HEK293 (cell line): Measurements from ENCODE around the gene NDUFS7.

Source experiments
- PATZ1 ChIP-seq: fragments of 450-650 bp; formaldehyde crosslinking; IDR thresholded peaks from 2 replicates; pipeline ENCODE4 v1.5.1; 2016; ENCODE audit warnings: missing biosample characterization, missing genetic modification characterization
- PBX3 ChIP-seq: sonication (generic); formaldehyde crosslinking; IDR thresholded peaks from 2 replicates; pipeline ENCODE4 v1.8.1; 2022; ENCODE audit warnings: mild to moderate bottlenecking, moderate library complexity, missing genetic modification reagents
- ZFP37 ChIP-seq: fragments of 450-650 bp; formaldehyde crosslinking; IDR thresholded peaks from 2 replicates; pipeline ENCODE4 v1.5.1; 2016; ENCODE audit warnings: missing biosample characterization, missing genetic modification characterization
- ZNF112 ChIP-seq: fragments of 450-650 bp; formaldehyde crosslinking; IDR thresholded peaks from 2 replicates; pipeline ENCODE4 v1.5.0; 2017; ENCODE audit warnings: missing biosample characterization, missing genetic modification characterization
- ZNF133 ChIP-seq: fragments of 450-650 bp; formaldehyde crosslinking; IDR thresholded peaks from 2 replicates; pipeline ENCODE4 v1.5.1; 2016; ENCODE audit warnings: missing biosample characterization, missing genetic modification characterization
- ZNF174 ChIP-seq: fragments of 450-650 bp; formaldehyde crosslinking; IDR thresholded peaks from 2 replicates; pipeline ENCODE4 v1.5.0; 2017; ENCODE audit warnings: missing biosample characterization, mild to moderate bottlenecking, missing genetic modification characterization
- ZNF280C ChIP-seq: fragments of 450-650 bp; formaldehyde crosslinking; IDR thresholded peaks from 2 replicates; pipeline ENCODE4 v1.5.1; 2016; ENCODE audit warnings: missing biosample characterization, missing genetic modification characterization
- ZNF37A ChIP-seq: fragments of 450-650 bp; IDR thresholded peaks from 2 replicates; pipeline ENCODE4 v1.5.1; 2018; ENCODE audit warnings: missing biosample characterization, missing genetic modification characterization
- ZNF404 ChIP-seq: fragments of 450-650 bp; formaldehyde crosslinking; IDR thresholded peaks from 2 replicates; pipeline ENCODE4 v1.5.1; 2017; ENCODE audit warnings: missing biosample characterization, missing genetic modification characterization
- ZNF426 ChIP-seq: fragments of 450-650 bp; formaldehyde crosslinking; IDR thresholded peaks from 2 replicates; pipeline ENCODE4 v1.5.1; 2017; ENCODE audit warnings: missing biosample characterization, missing genetic modification characterization, mild to moderate bottlenecking, inconsistent platforms, moderate library complexity
- ZNF473 ChIP-seq: fragments of 450-650 bp; formaldehyde crosslinking; IDR thresholded peaks from 2 replicates; pipeline ENCODE4 v1.5.1; 2017; ENCODE audit warnings: missing biosample characterization, missing genetic modification characterization
- ZNF501 ChIP-seq: fragments of 450-650 bp; formaldehyde crosslinking; IDR thresholded peaks from 2 replicates; pipeline ENCODE4 v1.5.1; 2016; ENCODE audit warnings: missing biosample characterization, missing genetic modification characterization
- ZSCAN30 ChIP-seq: fragments of 450-650 bp; IDR thresholded peaks from 2 replicates; pipeline ENCODE4 v1.5.1; 2018; ENCODE audit warnings: missing biosample characterization, mild to moderate bottlenecking, missing genetic modification characterization, moderate library complexity
- TF ChIP-seq, protein P1 (sequence below): fragments of 450-650 bp; formaldehyde crosslinking; IDR thresholded peaks from 2 replicates; pipeline ENCODE4 v1.5.1; 2016; ENCODE audit warnings: missing biosample characterization, missing genetic modification characterization
- TF ChIP-seq, protein P2 (sequence below): fragments of 450-650 bp; formaldehyde crosslinking; IDR thresholded peaks from 2 replicates; pipeline ENCODE4 v1.5.1; 2016; ENCODE audit warnings: missing biosample characterization, missing genetic modification characterization
- TF ChIP-seq, protein P3 (sequence below): fragments of 450-650 bp; IDR thresholded peaks from 2 replicates; pipeline ENCODE4 v1.5.1; 2018; ENCODE audit warnings: missing biosample characterization, mild to moderate bottlenecking, missing genetic modification characterization

The NDUFS7 gene

GRCh38 chr19:1361601-1362386 lies 21.9 kb upstream of the NDUFS7 start (continued):
- TF ChIP-seq ZNF426 (tag by site-specific recombination) = no peak
- no peak for TF ChIP-seq ZFP37
- TF ChIP-seq PATZ1 (tag by site-specific recombination) = peak; percentile 53
- TF ChIP-seq, protein P1, sequence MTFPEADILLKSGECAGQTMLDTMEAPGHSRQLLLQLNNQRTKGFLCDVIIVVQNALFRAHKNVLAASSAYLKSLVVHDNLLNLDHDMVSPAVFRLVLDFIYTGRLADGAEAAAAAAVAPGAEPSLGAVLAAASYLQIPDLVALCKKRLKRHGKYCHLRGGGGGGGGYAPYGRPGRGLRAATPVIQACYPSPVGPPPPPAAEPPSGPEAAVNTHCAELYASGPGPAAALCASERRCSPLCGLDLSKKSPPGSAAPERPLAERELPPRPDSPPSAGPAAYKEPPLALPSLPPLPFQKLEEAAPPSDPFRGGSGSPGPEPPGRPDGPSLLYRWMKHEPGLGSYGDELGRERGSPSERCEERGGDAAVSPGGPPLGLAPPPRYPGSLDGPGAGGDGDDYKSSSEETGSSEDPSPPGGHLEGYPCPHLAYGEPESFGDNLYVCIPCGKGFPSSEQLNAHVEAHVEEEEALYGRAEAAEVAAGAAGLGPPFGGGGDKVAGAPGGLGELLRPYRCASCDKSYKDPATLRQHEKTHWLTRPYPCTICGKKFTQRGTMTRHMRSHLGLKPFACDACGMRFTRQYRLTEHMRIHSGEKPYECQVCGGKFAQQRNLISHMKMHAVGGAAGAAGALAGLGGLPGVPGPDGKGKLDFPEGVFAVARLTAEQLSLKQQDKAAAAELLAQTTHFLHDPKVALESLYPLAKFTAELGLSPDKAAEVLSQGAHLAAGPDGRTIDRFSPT (tag by site-specific recombination) = peak; percentile 62; the same call in 1 of the 2 replicates
- no peak for TF ChIP-seq ZNF133
- TF ChIP-seq ZNF280C (tag by site-specific recombination) = no peak
- peak; percentile 78; the same call in 1 of the 2 replicates for TF ChIP-seq ZNF112 (tag by site-specific recombination)
- TF ChIP-seq ZNF174 = no peak
- TF ChIP-seq, protein P2, sequence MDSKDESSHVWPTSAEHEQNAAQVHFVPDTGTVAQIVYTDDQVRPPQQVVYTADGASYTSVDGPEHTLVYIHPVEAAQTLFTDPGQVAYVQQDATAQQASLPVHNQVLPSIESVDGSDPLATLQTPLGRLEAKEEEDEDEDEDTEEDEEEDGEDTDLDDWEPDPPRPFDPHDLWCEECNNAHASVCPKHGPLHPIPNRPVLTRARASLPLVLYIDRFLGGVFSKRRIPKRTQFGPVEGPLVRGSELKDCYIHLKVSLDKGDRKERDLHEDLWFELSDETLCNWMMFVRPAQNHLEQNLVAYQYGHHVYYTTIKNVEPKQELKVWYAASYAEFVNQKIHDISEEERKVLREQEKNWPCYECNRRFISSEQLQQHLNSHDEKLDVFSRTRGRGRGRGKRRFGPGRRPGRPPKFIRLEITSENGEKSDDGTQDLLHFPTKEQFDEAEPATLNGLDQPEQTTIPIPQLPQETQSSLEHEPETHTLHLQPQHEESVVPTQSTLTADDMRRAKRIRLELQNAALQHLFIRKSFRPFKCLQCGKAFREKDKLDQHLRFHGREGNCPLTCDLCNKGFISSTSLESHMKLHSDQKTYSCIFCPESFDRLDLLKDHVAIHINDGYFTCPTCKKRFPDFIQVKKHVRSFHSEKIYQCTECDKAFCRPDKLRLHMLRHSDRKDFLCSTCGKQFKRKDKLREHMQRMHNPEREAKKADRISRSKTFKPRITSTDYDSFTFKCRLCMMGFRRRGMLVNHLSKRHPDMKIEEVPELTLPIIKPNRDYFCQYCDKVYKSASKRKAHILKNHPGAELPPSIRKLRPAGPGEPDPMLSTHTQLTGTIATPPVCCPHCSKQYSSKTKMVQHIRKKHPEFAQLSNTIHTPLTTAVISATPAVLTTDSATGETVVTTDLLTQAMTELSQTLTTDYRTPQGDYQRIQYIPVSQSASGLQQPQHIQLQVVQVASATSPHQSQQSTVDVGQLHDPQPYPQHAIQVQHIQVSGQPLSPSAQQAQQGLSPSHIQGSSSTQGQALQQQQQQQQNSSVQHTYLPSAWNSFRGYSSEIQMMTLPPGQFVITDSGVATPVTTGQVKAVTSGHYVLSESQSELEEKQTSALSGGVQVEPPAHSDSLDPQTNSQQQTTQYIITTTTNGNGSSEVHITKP (tag by site-specific recombination) = 0 out of 2 replicates have a peak, but pooled peaks have one; percentile 13
- TF ChIP-seq, protein P3, sequence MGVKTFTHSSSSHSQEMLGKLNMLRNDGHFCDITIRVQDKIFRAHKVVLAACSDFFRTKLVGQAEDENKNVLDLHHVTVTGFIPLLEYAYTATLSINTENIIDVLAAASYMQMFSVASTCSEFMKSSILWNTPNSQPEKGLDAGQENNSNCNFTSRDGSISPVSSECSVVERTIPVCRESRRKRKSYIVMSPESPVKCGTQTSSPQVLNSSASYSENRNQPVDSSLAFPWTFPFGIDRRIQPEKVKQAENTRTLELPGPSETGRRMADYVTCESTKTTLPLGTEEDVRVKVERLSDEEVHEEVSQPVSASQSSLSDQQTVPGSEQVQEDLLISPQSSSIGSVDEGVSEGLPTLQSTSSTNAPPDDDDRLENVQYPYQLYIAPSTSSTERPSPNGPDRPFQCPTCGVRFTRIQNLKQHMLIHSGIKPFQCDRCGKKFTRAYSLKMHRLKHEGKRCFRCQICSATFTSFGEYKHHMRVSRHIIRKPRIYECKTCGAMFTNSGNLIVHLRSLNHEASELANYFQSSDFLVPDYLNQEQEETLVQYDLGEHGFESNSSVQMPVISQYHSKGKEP (tag by site-specific recombination) = peak; percentile 84
- TF ChIP-seq ZNF501 = no peak
- TF ChIP-seq ZNF37A (tag by site-specific recombination) = peak; percentile 65; the same call in 1 of the 2 replicates
- no peak for TF ChIP-seq PBX3 (CRISPR knock-in tag)
- no peak for TF ChIP-seq ZNF473
- no peak for TF ChIP-seq ZSCAN30
- no peak for TF ChIP-seq ZNF404 (tag by site-specific recombination)
